ENCODE data around the gene RGL2. TPM values are rescaled to one million over a fixed set of nuclear protein-coding genes. Genes with fewer than 3 reads are reported as not detected.

The RGL2 gene
- total RNA-seq, 2 experiments from 2014 or later: 52.6 to 52.8 TPM

DNA sequence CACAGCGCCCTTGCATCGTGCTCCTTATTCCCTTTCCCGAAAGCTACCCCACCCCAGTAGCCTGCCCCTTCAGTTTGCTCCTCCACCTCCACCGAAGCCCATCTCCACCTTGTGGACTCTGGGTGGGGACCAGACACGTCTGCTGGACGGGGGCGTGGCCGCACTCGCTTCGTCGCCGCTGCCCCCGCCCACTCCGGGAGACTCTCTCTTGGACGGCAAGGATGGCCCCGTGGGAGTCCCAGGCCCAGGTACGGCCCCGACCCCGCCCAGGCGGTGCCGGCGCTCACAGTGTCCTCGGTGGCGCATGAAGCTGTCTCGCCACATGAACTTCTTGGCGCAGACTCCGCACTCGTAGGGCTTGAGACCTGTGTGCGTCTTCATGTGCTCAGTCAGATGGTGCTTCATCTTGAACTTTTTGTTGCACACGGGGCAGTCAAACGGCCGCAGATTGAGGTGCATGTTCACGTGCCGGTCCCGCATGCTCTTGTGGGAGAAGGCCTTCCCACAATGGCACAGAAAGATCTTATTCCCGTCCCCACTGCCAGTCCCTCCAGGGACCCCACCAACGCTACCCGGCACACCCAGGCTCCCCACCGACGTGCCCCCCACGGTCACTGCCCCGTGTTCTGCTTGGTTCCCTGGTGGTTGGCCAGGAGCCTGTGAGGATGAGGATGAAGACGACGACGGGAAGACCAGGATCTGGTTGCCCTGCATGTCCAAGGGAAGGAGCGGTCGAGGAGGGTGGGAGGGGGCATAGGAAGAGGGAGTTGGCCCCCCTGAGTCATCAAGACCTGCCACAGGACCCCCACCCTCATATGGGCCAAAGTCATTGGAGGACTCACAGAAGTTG is 16.4 kb upstream of the RGL2 start:
- peaks cover 70% of the 10 kb centered on the region for H3K4me1 Mint-ChIP-seq
- CTCF ChIA-PET: interaction anchor here (2.4 kb wide), 1 partner anchor 16 kb away, joined by 5 read pairs; the partner anchor contains the start of gene RGL2
- DNase-seq: no peak
- H3K27me3 Mint-ChIP-seq: no peaks in the 10 kb centered on the region
- peaks cover 58% of the 10 kb centered on the region for H3K36me3 Mint-ChIP-seq (ENCODE audit: low read depth)
- H3K9me3 Mint-ChIP-seq: no peaks in the 10 kb centered on the region
- peak overlapping the region; percentile 96 for H3K27ac Mint-ChIP-seq
- POLR2A ChIA-PET: no interaction called here
- peak overlapping the region; percentile 99 for H3K4me3 Mint-ChIP-seq

DNA sequence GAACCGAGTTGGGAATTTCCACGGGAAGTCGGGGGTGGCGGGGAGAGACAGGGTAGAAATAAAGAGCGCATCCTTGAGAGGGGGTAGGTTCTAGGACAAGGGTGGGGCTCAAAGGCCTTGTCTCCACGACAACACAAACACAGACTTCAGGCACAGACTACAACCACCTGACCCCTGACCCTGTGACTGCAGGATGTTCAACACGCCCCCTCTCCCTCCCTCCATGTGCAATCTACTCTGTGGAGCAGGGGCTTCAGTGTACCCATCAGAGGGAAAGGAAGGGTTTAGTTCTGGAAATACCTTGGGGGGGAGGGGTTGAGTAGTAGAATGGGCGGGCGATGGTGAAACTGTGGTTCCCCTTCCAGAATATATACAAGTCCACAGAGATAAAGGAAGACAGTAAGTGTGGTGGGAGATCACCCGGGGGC is 15.8 kb upstream of the RGL2 start:
- ChIA-PET CTCF (interaction anchor here (2.4 kb wide), 1 partner anchor 15 kb away, joined by 5 read pairs; the partner anchor contains the start of gene RGL2), POLR2A (no interaction called here)
- no peaks in the 10 kb centered on the region for H3K9me3 Mint-ChIP-seq
- H3K27ac Mint-ChIP-seq: peak overlapping the region; percentile 96
- H3K36me3 Mint-ChIP-seq (ENCODE audit: low read depth): peaks cover 51% of the 10 kb centered on the region
- peaks cover 63% of the 10 kb centered on the region for H3K4me1 Mint-ChIP-seq
- DNase-seq: peak; percentile 82
- peak overlapping the region; percentile 99 for H3K4me3 Mint-ChIP-seq
- H3K27me3 Mint-ChIP-seq: no peaks in the 10 kb centered on the region

DNA sequence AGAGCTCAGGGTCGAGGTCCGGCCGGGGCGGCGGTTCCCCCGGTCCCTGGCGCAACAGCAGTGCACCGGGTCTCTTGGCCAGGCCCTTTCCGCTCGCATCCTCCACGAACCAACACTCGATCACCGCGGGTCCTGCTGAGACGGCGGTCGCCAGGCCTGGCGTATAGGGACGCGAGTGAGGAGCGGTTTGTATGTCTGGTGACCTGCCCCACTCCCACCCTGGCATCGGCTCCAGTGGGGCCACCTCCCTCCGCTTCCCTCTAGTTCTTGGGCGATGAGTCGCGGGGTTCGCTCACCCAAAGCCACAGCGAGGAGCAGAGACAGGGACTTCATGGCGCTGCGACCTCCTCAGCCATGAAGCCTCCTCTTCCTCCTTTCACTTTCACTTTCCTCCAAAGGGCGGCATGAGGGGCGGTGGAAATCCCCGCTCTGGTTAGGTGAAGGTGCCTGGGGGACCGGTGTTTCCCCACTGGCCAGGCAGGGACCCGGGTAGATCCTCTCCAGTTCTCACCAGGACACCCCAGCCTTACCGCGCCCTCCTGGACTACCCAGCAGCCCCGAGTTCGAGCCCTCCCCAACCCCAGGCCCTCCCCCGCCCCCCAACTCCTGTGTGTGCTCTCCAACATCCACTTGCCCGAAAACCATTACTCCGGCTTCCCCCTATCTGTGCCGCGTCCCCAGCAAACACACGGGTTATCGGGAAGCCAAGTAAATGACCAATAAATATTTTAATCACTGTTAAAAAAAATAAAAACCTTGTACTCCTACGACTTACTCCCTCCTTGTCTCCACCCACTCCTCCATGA is 15.2 kb upstream of the RGL2 start, which contains the start of gene TAPBP:
Gene TAPBP (minus strand): TSS at position 370 of the 806 bp plus-strand sequence. CDS start 37 bp downstream, at position 333.
- H3K27ac Mint-ChIP-seq: peak within 1 kb of the TSS; percentile 96
- no peaks in the 10 kb centered on the region for H3K9me3 Mint-ChIP-seq
- CTCF ChIA-PET: interaction anchor here (0.6 kb wide), 1 partner anchor 132 kb away, joined by 3 read pairs; no protein-coding TSS in a partner anchor
- peak within 1 kb of the TSS; percentile 99 for H3K4me3 Mint-ChIP-seq
- H3K36me3 Mint-ChIP-seq (ENCODE audit: low read depth): peaks cover 45% of the 10 kb centered on the region
- H3K27me3 Mint-ChIP-seq: no peaks in the 10 kb centered on the region
- POLR2A ChIA-PET: no interaction called here
- peak; percentile 90 for DNase-seq
- peaks cover 57% of the 10 kb centered on the region for H3K4me1 Mint-ChIP-seq

DNA sequence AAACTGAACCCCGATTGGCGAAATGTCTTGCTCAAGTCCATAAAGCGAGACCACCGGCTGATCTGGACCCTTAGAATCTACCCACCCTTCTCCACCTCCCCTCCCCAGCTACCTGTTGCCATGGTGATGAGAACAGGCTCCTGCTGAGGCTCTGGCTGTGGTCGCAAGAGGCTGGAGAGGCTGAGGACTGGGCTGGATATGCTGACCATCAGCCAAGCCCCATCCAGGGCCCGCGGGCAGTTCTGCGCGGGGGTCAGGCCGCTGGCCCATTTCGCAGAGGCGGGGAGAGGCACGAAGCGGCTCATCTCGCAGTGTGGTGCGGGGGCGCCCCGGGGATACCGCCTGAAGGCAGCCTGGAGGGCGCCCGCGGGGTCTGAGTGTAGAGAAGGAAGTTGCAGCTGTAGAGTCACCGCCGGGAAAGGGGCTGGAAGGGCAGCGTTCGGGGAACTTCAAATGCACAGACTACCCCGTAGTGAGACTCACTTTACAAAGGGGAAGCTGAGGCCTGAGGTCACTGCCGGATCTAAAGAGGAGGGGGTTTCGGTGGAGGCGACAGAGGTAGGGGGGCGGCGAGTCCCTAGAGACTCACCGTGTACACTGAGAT is 14.5 kb upstream of the RGL2 start:
- Mint-ChIP-seq H3K27me3 (no peaks in the 10 kb centered on the region), H3K27ac (peak overlapping the region; percentile 96), H3K9me3 (no peaks in the 10 kb centered on the region), H3K36me3 (ENCODE audit: low read depth) (peaks cover 44% of the 10 kb centered on the region), H3K4me1 (peaks cover 55% of the 10 kb centered on the region), H3K4me3 (peak overlapping the region; percentile 99)
- POLR2A ChIA-PET: no interaction called here
- peak; percentile 33 for DNase-seq
- CTCF ChIA-PET: interaction anchor here (0.6 to 2.0 kb wide), 5 partner anchors 12 to 132 kb away, joined by 3 to 11 read pairs (median 5); partner anchors contain the start of genes B3GALT4 and RGL2

DNA sequence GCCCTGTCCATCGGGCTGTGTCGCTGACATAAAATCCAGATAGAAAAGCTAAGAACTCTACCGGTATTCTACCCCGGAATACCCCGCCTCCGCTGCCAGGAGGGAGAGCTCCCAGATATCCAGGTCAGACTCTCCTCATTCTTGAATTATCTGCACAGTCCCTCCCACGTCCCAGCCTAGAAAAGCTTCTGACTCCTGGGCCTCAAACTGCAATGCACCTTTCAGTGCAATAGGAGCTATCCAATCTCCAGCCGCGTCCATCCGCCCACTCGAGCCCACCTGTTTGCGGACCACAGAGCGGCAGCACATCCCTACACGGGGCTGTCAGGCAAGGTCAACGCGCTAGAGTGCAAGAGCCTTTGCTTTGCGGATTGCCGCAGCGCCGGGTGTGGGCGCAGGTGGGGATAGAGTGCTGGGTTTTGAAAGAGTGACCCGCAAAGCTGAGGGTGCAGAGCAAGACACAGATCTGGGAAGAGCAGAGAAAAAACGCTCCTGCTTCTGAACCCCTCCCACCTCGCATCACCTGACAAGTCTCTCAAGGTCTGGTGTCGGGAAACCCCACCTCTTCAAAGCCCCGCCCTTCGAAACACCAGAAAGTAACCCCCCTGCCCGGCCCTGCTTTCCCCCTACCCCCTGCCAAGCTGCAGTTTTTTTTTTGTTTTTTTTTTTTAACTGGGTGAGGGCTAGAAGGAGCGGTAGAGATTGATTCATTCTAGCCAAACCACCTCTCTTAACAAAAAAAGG is 13.8 kb upstream of the RGL2 start:
- H3K4me3 Mint-ChIP-seq: peak overlapping the region; percentile 99
- ChIA-PET CTCF (interaction anchor here (0.8 to 2.0 kb wide), 6 partner anchors 11 to 78 kb away, joined by 3 to 11 read pairs (median 4); partner anchors contain the start of genes B3GALT4 and RGL2), POLR2A (interaction anchor here (0.9 kb wide), 1 partner anchor 11 kb away, joined by 3 read pairs; no protein-coding TSS in a partner anchor)
- peak overlapping the region; percentile 96 for H3K27ac Mint-ChIP-seq
- no peaks in the 10 kb centered on the region for H3K9me3 Mint-ChIP-seq
- H3K36me3 Mint-ChIP-seq (ENCODE audit: low read depth): peaks cover 47% of the 10 kb centered on the region
- DNase-seq: peak; percentile 91
- H3K4me1 Mint-ChIP-seq: peaks cover 53% of the 10 kb centered on the region
- H3K27me3 Mint-ChIP-seq: no peaks in the 10 kb centered on the region

DNA sequence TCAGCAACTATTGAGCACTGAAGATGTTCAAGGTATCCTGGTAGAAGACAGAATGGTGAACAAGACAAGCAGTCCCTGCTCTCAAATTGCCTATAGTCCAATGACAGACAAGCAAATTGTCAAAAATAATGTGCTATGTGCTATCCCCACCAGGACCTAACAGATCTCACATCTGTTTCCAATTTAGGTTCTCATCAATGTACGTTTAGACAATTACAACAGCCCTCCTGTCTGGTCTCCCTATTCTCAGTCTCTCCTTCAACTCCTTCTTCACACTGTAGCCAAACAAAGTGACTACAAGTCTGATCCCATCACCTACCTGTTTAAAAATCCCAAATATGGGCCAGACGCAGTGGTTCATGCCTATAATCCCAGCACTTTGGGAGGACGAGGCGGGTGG is 7.6 kb upstream of the RGL2 start:
- peaks cover 32% of the 10 kb centered on the region for H3K4me1 Mint-ChIP-seq
- ChIA-PET CTCF (interaction anchor here (0.9 kb wide), 1 partner anchor 10 kb away, joined by 3 read pairs; no protein-coding TSS in a partner anchor), POLR2A (no interaction called here)
- DNase-seq: no peak
- peaks cover 52% of the 10 kb centered on the region for H3K36me3 Mint-ChIP-seq (ENCODE audit: low read depth)
- no peak overlapping the region for H3K27ac Mint-ChIP-seq
- H3K9me3 Mint-ChIP-seq: no peaks in the 10 kb centered on the region
- no peak overlapping the region for H3K4me3 Mint-ChIP-seq
- no peaks in the 10 kb centered on the region for H3K27me3 Mint-ChIP-seq

DNA sequence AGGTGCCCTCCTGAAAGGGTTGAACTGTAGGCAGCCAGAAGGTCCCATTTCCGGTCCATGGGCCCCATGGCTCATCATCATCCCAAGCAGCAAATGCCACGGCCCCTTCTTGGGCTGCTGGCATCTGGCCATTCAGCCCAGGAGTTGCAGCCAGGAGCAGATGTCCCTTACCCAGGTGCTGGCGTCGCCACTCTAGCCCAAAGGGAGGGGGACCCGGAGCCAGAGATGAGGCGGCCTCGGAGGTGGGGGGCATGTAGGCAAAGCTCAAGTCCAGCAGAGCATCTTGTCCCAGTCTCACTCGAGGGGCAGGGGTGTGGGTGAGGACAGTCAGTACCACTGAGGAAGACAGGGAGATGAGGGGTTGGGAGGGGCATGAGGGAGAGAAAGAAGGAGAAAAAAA is 6.3 kb upstream of the RGL2 start:
- CTCF ChIA-PET: interaction anchor here (0.6 kb wide), 1 partner anchor 10 kb away, joined by 3 read pairs; no protein-coding TSS in a partner anchor
- no peak for DNase-seq
- peaks cover 37% of the 10 kb centered on the region for H3K4me1 Mint-ChIP-seq
- H3K27me3 Mint-ChIP-seq: no peaks in the 10 kb centered on the region
- H3K27ac Mint-ChIP-seq: no peak overlapping the region
- POLR2A ChIA-PET: no interaction called here
- H3K4me3 Mint-ChIP-seq: no peak overlapping the region
- peaks cover 58% of the 10 kb centered on the region for H3K36me3 Mint-ChIP-seq (ENCODE audit: low read depth)
- no peaks in the 10 kb centered on the region for H3K9me3 Mint-ChIP-seq

DNA sequence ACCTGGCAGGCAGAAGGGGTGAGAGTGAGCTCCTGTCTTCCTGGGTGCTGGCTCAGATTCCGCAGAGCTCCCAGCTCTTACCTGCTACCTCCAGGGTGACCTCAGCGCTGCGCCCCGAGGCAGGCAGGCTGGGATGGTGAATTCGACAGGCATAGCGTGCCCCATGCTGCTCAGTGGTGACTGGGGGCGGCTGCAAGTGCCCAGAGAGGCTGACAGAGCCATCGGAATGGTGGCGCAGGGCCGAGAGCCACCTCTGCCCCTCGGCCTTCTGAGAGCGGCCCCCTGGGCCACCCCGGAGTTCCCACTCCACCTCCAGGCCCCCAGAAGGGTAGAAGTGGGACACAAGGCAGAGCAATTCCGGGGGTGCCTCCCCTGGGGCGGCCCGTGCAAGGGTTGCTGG is 5.5 kb upstream of the RGL2 start:
- CTCF ChIA-PET: no interaction called here
- no peaks in the 10 kb centered on the region for H3K9me3 Mint-ChIP-seq
- no peaks in the 10 kb centered on the region for H3K27me3 Mint-ChIP-seq
- no peak overlapping the region for H3K27ac Mint-ChIP-seq
- H3K4me3 Mint-ChIP-seq: no peak overlapping the region
- H3K4me1 Mint-ChIP-seq: peaks cover 45% of the 10 kb centered on the region
- H3K36me3 Mint-ChIP-seq (ENCODE audit: low read depth): peaks cover 65% of the 10 kb centered on the region
- no peak for DNase-seq
- POLR2A ChIA-PET: no interaction called here

DNA sequence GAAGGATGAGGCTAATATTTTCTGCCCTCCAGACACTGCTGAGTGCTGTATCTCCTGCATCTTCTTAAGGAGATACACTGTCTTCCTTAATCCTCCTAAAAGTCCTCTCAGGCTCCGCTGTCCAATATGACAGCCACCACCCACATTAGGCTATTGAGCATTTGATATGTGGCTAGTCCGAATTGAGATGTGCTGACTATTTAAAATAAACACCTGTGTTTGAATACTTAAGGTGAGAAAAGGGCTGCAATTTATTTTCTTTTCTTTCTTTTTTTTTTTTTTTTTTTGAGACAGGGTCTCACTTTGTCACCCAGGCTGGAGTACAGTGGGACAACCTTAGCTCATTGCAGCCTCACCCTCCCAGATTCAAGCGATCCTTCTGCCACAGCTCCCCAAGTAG is 3.1 kb upstream of the RGL2 start:
- H3K4me1 Mint-ChIP-seq: peaks cover 49% of the 10 kb centered on the region
- no peak overlapping the region for H3K27ac Mint-ChIP-seq
- ChIA-PET POLR2A (interaction anchor here (0.7 kb wide), 1 partner anchor 32 kb away, joined by 14 read pairs; no protein-coding TSS in a partner anchor), CTCF (interaction anchor here (0.7 to 2.1 kb wide), 5 partner anchors 8 to 307 kb away, joined by 3 to 11 read pairs (median 4); no protein-coding TSS in a partner anchor)
- no peaks in the 10 kb centered on the region for H3K9me3 Mint-ChIP-seq
- no peak overlapping the region for H3K4me3 Mint-ChIP-seq
- H3K27me3 Mint-ChIP-seq: no peaks in the 10 kb centered on the region
- DNase-seq: no peak
- peaks cover 57% of the 10 kb centered on the region for H3K36me3 Mint-ChIP-seq (ENCODE audit: low read depth)

DNA sequence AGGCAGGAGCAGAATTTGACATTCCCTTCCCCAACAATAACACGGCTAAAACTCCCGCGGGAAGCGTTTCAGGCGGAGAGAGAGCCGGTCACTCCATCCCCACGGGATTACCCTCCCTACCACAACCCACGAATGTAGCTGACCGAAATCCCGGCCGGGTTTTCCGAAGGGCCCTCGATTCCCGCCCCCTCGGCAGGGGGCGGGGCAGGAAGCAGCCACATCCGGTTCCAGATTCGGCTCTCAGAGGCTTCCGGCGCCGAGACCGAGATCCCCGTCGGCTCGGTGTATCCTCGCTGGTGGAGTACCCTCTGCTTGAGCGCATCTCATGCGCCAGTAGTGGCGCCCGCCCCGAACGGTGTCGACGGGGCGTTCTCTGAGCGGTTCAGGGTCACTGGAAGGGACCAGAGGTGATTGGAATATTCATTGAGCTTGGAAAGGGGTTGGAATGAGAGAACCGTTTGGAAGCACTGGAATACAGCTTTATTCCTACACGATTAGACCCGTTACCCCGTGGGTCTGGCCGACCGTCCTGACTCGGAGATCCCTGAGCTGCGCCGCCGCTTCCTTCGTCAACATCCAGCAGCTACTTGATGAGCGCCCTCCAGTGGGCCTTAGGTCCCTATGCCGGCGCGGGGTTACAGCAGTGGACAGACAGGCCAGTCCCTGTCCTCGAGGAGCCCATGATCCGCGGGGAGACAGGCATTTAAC is 649 bp upstream of the RGL2 start:
- peak overlapping the region; percentile 98 for H3K27ac Mint-ChIP-seq
- no peaks in the 10 kb centered on the region for H3K9me3 Mint-ChIP-seq
- DNase-seq: peak; percentile 96
- H3K36me3 Mint-ChIP-seq (ENCODE audit: low read depth): peaks cover 44% of the 10 kb centered on the region
- no peaks in the 10 kb centered on the region for H3K27me3 Mint-ChIP-seq
- H3K4me1 Mint-ChIP-seq: peaks cover 44% of the 10 kb centered on the region
- CTCF ChIA-PET: interaction anchor here (0.7 to 1.8 kb wide), 14 partner anchors 9 to 102 kb away, joined by 3 to 11 read pairs (median 4); partner anchors contain the start of genes B3GALT4, PFDN6, RPS18 and VPS52
- POLR2A ChIA-PET: interaction anchor here (0.7 to 1.6 kb wide), 3 partner anchors 22 to 48 kb away, joined by 4 to 11 read pairs (median 8); partner anchors contain the start of genes B3GALT4, RPS18 and VPS52
- peak overlapping the region; percentile 93 for H3K4me3 Mint-ChIP-seq
